GM19395 (cell line): Measurements from ENCODE around the gene CELF2.

Source experiments
- ATAC-seq: cut with Tn5 transposase; IDR thresholded peaks from one replicate; pipeline ENCODE4 v1.9.1; 2021; ENCODE audit warnings: mild to moderate bottlenecking, moderate library complexity; ENCODE audit not compliant: unreplicated experiment

CELF2 gene

DNA sequence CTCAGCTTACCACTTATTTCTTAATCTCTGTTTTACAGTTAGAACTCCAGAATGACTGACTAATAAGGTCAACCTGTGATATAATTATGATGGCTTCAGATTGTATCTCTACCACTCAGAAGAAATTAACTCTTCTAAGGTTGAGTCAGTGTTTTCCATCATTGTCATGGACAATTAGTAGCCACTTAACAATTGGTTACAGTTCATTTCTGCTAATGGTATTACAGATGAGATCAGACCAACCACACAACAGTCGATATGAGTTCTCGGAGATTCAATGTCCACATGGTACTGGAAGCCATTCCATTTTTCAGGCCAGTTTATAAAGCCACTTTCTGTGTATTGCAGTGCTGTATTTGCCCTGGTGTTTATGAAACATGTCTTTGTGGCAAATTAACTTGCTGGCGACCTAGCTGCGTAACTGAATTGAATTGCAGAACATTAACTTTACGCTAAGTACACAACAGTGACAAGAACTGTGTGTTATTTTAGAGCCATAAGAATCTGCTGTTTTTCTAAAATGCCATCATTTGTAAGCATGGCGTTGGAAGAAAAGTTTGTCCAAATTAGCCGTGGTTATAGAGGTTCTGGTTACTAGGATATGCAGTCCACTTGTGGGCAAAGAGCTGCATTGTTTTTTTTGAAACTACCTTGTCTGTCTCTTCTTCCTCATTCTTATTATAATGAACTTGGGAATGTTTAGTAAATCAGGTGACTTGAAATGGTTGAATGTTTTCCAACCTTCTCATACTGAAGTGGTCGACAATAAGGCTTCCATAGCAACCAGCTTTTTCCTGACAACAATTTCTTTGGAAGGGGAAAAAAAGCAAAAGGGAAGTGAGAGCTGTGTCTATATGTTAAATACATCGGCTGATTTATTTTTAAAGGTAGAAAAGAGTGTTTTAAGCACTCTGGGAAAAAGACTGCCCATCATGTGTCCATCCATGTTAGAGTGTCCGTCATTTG is 76.4 kb downstream of the CELF2 start:
- no peak for ATAC-seq

GRCh38 chr10:11095374-11095801 is 77.7 kb downstream of the CELF2 start:
- ATAC-seq, result no peak

DNA sequence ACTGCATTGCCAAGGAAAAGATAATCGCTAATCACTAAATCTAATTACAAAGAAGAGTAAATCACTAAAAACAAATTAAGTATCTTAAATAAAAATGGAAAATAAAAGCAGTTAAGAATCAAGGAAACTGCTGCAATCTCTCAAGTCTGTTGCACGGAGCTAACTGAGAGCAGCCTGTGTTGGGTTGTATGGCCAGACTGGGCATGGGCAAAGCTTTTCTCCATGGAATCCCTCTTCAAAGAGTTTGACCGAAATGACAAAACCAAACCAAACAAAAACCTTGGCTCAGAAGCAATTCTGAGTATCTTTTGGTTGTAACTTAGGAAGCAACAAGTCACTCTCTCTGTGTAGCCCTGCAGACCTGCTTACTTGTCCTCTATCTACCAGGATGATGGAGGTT is 78.8 kb downstream of the CELF2 start:
- no peak for ATAC-seq

DNA sequence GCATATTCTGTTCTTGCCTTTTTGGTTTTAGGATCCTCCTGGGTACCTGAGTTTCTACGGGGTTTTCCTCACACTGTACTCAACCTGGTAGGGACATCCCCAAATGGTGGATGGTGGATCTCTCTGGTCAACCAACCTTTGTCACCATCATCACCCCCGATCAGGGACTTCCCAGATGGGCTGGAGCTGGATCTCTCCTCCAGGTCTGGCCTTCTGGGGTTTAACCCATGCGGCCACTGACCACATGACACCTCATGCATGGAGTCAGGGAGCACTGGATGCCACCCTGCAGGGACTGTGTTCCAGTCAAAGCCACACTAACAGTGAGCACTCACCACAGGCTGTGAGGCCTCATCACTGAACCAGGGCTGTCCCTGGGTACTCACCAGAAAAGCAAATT is 80.0 kb downstream of the CELF2 start:
- peak; percentile 72 for ATAC-seq

DNA sequence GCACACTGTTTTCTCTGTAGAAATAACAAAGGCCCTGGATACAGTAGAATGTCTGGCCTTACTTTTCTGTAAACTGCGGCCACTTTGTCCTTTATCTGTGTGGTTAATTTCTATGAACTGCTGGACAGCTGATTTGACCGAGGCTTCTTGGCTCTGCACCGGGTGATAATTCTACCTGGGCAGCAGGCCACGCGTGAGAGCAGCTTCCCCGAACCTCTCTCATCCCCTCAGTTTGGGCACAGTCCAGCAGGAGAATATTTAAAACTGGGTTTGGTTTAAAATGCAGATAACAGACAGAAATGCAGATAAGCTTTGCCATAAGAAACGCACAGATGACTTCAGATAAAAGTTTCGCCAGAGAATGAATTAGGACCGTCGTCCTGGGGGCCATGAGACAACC is 81.0 kb downstream of the CELF2 start:
- no peak for ATAC-seq

GRCh38 chr10:11104772-11105675 is 87.4 kb downstream of the CELF2 start:
- no peak for ATAC-seq

- no peak for ATAC-seq
Observed at GRCh38 chr10:11105676-11106004, 88.0 kb downstream of the CELF2 start.

GRCh38 chr10:11106621-11107374 is 89.1 kb downstream of the CELF2 start:
- no peak for ATAC-seq

DNA sequence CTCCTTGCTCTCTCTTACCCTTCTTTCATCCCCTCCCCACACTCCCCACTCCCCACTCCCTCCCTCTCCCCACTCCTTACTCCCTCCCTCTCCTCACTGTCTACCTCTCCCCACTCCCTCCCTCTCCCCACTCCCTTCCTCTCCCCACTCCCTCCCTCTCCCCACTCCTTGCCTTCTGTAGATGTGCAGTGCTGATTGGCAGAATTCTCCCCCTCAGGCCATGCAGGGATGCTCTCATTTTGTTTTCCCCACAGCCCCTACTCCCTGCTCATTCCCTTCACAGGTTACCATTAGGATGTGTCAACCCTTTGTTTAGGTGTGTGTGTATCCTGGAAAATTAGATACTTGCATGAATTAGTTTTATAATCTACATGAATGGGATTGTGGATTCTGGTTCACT is 90.3 kb downstream of the CELF2 start:
- ATAC-seq, result no peak

- ATAC-seq, result no peak
Observed at GRCh38 chr10:11108356-11108755, 90.7 kb downstream of the CELF2 start.

GRCh38 chr10:11109590-11109989 is 91.9 kb downstream of the CELF2 start:
- ATAC-seq, result no peak

- ATAC-seq, result no peak
Observed at GRCh38 chr10:11110539-11110938, 92.9 kb downstream of the CELF2 start.

DNA sequence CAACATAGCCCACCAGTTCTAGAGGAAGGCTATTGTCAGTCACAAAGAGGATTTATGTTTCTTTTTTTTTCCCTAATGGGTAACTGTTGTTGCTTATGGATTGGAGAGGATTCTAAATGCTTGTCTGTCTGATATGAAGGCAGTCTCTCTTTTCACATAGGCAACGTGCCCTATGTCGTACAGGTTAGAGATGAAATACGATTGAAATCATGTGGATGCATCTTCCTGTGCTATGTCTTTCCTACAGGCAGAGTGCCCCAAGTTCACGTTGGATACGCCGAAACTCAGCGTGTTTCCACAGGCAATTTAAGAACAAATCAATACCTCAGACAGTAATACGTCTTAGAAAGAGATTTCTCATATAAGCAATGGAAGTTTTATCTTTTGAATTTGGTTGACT is 93.8 kb downstream of the CELF2 start:
- no peak for ATAC-seq

DNA sequence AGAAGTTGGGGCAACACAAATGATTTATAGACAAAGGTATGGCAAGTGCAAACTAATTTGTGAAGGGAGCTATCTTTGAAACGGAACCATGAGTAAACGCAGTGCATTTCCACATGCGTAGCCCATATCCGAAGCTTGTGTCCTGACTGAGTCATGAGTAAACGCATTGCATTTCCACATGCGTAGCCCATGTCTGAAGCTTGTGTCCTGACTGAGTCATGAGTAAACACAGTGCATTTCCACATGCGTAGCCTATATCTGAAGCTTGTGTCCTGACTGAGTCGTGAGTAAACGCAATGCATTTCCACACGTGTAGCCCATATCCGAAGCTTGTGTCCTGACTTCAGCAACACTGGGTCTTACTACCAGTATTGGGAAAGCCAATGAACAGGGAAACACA is 95.0 kb downstream of the CELF2 start:
- ATAC-seq, result no peak

DNA sequence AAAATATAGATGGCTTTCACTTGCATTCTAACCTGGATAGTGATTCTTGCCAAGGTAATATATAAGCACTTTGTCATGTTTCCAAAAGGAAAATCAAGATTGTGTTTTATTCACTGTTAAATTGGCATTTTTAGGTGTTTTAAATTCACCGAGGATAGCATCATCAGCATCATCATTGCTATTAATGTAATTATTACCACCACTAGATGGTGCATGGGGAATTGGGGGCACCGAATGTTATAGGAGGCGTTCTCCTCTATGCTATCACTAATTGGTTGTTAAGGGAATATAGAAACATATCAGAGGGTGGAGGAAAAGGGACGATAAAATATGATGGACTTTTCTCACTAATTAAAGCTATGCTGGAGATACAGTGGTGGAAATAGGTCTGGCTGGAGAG is 95.5 kb downstream of the CELF2 start:
- peak; percentile 81 for ATAC-seq

GRCh38 chr10:11114269-11114668 is 96.6 kb downstream of the CELF2 start:
- no peak for ATAC-seq

GRCh38 chr10:11115337-11115736 is 97.7 kb downstream of the CELF2 start:
- no peak for ATAC-seq

DNA sequence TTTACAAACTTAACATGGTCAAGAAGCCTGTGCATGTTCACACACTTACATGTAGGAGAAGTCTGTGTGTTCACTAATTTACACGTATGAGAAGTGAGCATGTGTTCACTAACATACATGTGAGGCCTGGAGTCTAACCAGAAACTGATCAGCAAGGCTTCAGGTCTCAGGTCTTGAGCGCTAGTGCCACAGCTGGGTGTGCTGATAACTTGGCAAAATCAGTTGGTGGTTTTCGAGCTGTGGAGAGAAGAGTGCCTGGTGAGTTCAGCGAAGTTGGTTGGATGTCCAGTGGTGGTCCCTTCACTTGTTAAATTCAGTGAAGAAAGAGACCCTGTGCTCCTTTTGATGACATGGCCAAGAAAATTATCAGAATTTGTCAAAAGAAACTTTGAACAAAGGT is 98.7 kb downstream of the CELF2 start:
- no peak for ATAC-seq

DNA sequence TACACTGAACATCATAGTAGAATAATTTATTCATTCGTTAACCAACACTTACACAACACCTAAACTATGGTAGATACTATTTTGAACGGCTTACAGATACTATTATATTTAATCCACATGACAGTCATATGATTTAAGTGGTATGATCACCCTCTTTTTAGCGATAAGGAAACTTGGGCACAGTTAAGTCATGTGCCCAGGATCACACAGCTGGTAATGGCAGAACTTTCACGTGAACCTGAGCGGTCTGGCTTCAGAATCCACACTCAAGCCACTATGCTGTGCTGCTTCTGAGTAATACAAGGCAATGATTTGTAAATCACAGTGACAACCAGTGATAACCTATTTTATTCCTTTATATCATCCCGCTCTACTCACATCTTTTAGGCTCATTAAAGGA is 99.1 kb downstream of the CELF2 start:
- no peak for ATAC-seq

DNA sequence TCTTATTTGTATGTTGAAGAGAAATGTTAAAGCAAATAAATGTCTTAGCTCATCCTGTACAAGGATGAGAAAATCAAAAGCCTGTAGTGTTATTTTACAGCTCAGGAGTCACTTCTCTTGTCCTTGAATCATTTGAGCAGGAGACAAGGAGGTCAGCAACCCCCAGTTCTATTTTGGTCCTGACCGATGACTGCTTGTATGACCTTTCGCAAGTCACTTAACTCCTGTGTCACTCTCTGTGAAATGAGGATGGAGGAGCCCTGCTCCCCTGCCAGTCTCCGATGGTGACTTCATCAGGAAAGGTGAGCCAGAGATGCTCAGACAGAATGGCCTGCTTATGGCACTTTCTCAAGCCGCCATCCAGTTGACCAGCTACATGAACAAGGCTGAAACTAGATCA is 101.0 kb downstream of the CELF2 start:
- ATAC-seq, result no peak

- no peak for ATAC-seq
Observed at GRCh38 chr10:11119843-11120242, 102.2 kb downstream of the CELF2 start.
